LNCaP clone FGC (cell line): Measurements from ENCODE around the gene IGSF3.

Experiments used
- DNase-seq: peaks from one replicate; pipeline ENCODE4 v3.0.0-alpha.2; 2011; ENCODE audit warnings: low read depth
- H3K4me3 ChIP-seq: 2 replicates; pipeline ENCODE4 v1.5.1; 2011; ENCODE audit warnings: mild to moderate bottlenecking, low read depth, low read length, control low read depth
- TF ChIP-seq, protein P1 (sequence below): IDR thresholded peaks from 2 replicates; pipeline ENCODE4 v1.5.1; 2012; ENCODE audit warnings: mild to moderate bottlenecking; ENCODE audit not compliant: control insufficient read depth, insufficient read depth; ENCODE audit errors: extremely low read depth

IGSF3 gene

DNA sequence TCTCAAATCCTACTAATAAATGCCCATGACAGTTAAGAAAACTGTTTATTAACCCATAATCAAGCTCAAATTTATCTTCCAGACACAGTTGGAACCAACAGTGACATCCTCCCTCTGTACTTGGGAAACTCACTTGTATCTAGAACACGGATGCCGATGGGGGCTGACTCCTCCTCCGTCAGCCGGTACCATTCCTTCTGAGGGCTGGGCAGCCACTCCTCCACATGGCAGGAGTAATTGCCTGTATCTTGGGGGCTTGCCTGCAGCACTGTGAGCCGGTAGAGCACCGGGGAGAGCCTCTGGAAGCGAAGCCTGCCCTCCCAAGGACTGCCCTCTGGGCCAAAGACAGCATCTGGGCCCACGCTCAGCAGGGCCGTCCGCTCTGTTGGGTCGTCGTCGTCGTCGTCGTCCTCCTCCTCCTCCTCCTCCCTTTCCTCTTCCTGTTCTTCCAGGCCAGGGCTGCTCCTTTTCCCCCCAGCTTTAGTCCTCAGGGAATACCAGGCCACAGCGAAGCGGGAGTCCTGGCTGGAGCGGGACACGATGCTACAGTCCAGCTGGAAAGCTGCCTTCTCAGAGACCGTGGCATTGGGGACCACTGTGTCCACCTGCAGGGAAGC is 88.2 kb downstream of the IGSF3 start:
- no peak overlapping the region for H3K4me3 ChIP-seq
- TF ChIP-seq, protein P1, sequence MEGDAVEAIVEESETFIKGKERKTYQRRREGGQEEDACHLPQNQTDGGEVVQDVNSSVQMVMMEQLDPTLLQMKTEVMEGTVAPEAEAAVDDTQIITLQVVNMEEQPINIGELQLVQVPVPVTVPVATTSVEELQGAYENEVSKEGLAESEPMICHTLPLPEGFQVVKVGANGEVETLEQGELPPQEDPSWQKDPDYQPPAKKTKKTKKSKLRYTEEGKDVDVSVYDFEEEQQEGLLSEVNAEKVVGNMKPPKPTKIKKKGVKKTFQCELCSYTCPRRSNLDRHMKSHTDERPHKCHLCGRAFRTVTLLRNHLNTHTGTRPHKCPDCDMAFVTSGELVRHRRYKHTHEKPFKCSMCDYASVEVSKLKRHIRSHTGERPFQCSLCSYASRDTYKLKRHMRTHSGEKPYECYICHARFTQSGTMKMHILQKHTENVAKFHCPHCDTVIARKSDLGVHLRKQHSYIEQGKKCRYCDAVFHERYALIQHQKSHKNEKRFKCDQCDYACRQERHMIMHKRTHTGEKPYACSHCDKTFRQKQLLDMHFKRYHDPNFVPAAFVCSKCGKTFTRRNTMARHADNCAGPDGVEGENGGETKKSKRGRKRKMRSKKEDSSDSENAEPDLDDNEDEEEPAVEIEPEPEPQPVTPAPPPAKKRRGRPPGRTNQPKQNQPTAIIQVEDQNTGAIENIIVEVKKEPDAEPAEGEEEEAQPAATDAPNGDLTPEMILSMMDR, result no peak
- no peak for DNase-seq

DNA sequence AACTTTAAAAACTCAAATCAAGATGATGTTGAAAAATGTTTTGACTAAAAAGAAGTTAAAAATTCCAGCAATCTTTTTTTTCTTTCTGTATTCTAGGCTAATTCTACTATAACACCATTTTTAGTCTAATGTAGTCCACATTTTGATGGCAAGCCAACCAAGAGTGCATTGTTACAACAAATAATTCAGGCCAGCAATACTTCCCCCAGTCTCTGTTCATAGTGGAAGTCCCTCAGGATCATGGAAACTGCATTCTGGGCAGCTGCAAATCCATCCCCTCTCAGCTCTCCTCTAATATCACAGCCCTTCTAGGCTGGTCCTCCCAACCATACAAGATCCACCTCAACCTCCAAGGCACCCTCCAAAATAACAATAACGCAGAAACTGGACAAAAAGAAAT is 89.0 kb downstream of the IGSF3 start:
- TF ChIP-seq, protein P1, result no peak

DNA sequence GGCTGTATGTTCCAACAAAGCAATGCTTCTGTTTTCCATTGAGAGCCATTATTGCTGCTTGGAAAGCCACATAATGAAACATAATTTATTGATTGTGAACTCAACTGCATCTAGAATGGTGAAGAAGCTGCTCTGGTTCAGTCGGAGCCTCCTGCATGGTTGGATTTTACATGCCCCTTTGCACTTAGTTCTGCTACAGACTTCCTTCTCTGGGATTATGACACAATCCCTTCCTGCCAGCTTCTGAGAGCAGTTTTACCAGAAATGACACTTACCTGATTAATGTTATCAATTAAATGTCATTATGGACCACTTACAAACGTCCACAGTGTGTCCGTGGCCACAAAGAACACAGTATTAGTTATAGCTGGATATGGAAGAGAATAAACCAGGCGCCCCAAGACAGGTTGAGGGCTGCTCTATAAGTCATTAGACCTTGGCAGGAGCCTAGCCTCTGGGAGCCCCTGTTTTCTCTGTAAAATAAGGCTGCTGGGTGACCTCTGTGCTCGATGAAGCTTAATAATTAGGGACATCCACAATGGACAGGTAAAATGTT is 89.7 kb downstream of the IGSF3 start:
- no peak overlapping the region for H3K4me3 ChIP-seq
- TF ChIP-seq, protein P1, result no peak
- no peak for DNase-seq

More for the DNA sequence above, 89.0 kb downstream of the IGSF3 start:
- no peak for DNase-seq
- no peak overlapping the region for H3K4me3 ChIP-seq

DNA sequence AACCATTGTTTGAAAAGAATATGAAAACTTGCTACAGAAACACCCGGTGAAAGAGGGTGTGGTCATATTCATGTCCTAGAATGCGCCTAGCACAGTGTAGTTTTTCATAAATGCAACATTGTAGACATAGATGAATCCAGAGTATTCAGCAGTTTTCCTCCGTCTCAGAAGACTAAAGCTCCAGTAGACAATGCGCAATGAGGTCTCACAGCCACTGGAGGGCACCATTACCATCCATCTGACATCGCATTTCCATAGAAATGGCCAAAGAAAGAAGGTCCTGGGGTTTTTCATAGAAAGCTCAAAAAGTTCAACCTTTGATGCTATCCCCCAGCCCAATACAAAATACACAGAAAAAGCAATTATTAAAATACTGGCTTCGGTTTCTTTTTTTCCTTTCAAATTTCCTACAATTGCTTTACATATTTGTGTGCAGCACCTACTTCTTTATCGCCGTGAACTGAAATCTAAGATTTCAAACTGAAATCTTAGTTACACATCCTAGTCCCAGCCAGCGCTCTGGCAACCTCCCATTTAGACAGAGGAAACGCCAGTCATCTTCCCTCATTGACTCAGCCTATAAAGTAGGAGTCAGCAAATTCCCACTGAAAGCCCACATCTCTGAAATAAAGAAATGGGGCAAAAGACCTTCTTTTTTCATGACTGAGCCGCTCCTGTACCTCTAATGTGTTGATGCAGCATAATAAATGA is 92.8 kb downstream of the IGSF3 start:
- no peak overlapping the region for H3K4me3 ChIP-seq
- TF ChIP-seq, protein P1, result peak; percentile 94
- no peak for DNase-seq

DNA sequence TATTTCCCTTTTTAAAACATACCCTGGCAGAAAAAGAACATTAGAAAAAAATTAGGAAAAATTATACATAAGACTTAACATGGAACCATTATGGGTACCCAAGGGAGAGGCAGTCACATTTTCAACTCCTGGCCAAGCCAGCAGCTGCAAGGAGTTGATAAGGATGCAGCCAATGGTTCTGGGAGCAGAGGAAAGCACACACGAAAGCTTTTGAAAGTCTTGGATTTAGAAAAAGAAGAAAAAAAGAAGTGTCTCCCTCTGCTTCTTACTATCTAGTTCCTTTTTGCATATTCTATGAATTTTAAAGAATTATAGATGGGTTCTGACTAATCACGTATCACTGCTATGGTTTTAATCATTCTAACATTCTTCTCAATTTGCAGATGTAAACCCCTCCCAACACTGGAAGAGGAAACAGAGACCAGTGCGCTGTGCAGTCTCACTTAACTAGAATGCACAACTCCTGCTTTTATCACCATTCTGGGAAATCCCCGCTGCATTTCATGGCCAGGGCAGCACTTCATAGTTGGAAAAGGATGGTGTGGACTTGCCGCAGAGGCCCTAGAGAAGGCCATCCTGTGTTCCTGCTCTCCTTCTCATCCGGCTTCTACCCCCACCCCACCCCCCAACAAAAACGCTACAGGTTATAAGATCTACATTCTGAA is 94.0 kb downstream of the IGSF3 start:
- TF ChIP-seq, protein P1, result no peak
- no peak overlapping the region for H3K4me3 ChIP-seq
- no peak for DNase-seq

DNA sequence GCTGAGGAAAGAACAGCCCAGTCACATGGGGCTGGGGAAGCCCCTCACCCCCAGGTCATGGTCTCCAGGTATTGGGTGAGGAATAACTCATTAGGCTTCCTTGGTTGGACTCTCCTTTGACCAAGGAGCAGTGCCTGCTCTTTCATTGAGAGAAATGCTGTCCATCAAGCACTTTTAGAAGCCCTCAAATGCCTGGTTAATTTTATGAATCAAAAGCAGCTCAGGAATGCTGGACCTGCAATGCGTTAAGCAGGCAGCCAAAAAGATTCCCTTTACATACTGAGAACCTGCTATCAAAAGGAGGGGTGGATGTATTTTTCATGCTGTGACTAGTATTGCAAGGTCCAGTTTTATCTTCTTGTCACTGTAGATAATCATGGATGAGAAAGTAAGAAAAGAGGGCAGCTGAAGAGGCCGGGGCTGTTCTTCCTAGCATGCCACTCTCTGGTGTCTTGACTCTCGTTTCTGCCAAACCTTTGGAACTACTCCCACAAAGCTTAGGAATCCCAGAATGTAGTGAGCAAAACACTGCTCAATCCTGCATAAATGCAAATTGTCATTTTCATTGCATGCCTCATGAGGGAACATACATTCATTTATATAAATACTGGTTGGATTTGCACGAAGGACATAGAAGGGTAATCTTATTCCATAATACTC is 94.6 kb downstream of the IGSF3 start:
- no peak overlapping the region for H3K4me3 ChIP-seq
- TF ChIP-seq, protein P1, result no peak
- no peak for DNase-seq
